ENCODE data around the gene WDR64.
"Not testable (repeated sequence)": the region's sequence is repeated elsewhere in the genome, so short reads cannot be mapped to it uniquely, and the experiment has no call there.

The WDR64 gene

DNA sequence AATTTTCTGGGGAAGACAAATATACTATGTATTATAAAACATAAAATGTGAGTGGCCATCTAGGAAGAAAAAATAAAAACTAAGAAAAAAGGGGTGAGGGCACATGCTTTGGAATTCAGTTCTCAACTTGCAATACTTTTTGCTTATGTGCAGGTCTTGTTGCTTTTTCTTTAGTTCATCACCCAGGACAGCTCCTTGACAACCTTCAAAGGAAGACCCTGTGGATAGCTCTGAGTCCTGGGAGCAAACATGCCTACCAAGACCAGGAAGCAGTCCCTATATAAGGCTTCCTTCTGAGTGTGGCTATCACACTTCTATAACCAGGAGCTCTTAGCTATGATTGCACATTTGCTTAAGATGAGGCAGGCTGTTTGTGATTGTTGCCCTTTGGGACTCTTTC is 78.0 kb downstream of the WDR64 start:
- no peak for DNase-seq (ENCODE audit: insufficient read length, low spot score)
- FAIRE-seq, result no peak

GRCh38 chr1:241733899-241734298 is 81.8 kb downstream of the WDR64 start:
- no peak for FAIRE-seq
- DNase-seq (ENCODE audit: insufficient read length, low spot score), result no peak

DNA sequence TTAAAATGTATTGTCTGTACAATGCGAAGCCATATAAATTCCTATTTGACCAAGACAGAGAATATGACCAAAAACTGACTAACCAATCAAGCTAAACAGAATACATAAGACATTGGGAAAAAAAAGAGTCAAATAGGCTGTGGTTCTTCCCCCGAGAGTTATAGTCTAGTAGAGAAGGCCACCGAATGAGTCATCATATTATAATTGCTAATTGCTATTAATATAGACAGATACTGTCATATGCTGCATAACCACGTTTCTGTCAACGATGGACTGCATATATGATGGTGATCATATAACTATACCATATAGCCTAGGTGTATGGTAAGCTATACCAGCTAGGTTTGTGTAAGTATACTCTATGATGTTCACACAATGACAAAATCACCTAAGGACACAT is 82.5 kb downstream of the WDR64 start:
- FAIRE-seq, result no peak
- DNase-seq (ENCODE audit: insufficient read length, low spot score), result no peak

- not testable (repeated sequence) for FAIRE-seq
Observed at GRCh38 chr1:241735493-241735926, 83.4 kb downstream of the WDR64 start.

DNA sequence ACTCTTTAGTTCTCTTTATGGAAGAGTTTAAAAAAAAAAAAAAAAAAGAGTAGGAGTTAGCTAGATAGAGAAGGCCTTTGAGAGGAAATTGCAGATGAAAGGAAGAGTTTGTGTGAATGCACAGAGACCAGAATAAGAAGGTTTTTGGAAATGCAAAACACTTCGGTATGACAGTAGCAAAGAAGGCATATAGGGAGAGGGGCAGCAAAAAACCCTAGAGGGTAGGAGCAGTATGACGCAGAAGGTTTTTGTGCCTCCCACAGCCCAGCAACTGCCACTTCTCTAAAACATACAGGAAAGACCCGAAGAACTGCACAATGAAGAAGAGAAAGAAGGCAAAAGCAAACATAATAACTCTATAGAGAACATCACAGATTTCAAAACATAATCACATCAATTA is 84.3 kb downstream of the WDR64 start:
- DNase-seq (ENCODE audit: insufficient read length, low spot score), result no peak

More at GRCh38 chr1:241735493-241735926, 83.4 kb downstream of the WDR64 start:
- not testable (repeated sequence) for DNase-seq (ENCODE audit: insufficient read length, low spot score)

DNA sequence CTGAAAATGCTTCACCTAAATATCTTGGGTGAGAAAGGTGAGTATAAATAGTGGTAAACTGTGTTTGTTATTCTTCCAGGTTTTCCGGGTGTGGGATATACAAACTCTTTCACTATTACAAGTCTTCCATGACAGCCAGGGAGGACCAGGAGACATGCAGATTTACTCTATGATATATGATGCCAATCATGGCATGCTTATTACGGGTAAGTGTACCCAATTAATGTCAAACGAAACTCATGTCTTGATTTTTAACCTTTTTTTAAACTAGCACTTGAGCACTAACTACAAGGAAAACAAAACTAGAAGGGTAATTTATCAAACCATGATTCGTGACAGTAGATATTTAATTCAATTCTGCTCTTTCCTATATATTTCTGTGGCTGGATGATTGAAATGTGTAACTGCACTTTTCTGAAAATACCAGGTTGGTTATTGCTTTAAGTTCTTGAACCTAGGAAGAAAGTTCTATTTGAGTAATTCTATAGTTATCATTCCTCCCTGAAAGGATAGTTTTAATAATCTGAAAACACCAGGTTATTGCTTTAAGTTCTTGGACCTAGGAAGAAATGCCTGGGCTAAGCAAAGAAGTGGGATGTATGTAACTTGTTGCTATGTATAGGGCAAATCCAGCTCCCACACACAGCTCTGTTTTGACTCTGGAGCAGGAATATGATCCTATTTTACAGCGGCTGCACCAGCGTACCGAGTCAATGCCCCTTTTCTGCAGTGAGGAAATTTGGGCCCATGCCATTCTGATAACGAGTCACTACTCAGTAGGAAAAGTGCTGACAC is 86.4 kb downstream of the WDR64 start:
- FAIRE-seq (no peak), DNase-seq (ENCODE audit: insufficient read length, low spot score) (no peak)

More for the DNA sequence above, 84.3 kb downstream of the WDR64 start:
- FAIRE-seq, result no peak

DNA sequence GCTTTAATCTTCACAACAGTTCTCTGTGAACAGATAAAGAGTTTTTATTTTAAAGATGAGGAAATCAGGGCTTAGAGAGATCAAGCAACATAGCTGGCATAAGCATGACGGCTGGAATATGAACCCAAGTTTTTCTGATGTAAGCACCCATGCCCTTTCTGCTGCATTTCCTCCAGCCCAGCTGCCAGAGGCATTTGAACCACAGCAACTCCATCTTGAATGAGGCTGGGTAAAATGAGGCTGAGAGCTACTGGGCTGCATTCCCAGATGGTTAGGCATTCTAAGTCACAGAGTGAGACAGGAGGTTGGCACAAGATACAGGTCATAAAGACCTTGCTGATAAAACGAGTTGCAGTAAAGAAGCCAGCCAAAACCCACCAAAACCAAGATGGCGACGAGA is 90.0 kb downstream of the WDR64 start:
- DNase-seq (ENCODE audit: insufficient read length, low spot score) (no peak), FAIRE-seq (no peak)

DNA sequence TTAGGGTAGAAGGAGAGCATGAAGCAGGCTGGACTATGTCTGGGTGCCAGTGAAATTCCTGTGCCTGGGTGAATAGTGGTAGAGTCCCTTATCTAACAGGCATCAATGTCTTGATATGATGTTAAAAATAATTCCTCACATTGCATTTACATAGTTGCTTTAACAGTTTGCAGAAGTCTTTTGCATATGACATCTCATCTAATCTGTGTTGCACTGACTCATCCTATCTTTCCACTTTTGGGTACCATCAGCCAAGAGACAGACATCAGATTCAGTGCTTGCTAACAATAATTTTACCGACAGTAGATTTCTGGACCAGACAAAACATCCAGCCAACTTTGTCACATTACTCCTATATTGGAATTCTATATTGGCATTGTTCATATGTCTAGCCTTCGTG is 92.5 kb downstream of the WDR64 start:
- FAIRE-seq (no peak), DNase-seq (ENCODE audit: insufficient read length, low spot score) (no peak)

GRCh38 chr1:241747992-241748391 is 95.9 kb downstream of the WDR64 start:
- DNase-seq (ENCODE audit: insufficient read length, low spot score) (no peak), FAIRE-seq (no peak)

DNA sequence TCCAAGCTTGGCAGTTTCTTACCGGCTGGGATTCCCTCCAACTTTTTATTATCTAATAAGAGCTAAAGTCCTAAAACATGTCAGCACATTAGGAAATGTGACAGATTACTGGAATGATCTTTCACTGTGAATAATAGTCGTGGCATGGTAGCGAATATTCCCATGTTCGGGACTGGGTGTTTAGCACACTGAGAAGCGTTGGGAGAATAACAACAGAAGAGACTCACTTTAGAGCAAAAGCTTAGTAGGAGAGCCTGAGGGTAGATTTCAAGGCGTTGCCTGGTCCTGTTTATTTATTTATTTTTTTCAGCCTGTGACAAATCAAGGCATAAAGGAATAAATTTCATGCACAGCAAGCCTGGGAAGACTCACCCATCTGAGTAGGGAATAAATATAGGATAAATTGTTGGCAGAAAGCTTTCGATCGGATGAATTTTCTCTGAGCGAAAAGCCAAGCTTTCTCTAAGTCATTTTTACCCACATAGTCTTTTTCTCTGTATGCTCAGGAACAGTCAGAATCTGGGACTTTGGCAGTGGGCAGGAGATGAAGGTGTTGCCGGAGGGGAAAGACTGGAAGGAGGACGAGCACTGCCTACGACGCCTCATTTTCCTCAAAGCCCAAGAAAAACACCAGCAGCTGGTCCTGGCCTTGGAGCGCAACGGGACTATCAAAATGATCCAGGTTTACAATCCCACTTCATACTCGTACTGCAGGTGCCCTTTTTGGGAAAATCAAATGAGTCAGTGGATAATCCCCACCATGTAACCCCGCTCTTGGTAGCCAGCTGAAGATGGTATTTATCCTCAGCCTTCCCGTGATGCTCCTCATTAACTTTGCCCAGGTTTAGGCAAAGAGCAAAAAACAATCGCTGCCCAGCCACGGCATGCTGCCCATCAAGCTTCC is 97.2 kb downstream of the WDR64 start:
- DNase-seq (ENCODE audit: insufficient read length, low spot score) (no peak), FAIRE-seq (no peak)

DNA sequence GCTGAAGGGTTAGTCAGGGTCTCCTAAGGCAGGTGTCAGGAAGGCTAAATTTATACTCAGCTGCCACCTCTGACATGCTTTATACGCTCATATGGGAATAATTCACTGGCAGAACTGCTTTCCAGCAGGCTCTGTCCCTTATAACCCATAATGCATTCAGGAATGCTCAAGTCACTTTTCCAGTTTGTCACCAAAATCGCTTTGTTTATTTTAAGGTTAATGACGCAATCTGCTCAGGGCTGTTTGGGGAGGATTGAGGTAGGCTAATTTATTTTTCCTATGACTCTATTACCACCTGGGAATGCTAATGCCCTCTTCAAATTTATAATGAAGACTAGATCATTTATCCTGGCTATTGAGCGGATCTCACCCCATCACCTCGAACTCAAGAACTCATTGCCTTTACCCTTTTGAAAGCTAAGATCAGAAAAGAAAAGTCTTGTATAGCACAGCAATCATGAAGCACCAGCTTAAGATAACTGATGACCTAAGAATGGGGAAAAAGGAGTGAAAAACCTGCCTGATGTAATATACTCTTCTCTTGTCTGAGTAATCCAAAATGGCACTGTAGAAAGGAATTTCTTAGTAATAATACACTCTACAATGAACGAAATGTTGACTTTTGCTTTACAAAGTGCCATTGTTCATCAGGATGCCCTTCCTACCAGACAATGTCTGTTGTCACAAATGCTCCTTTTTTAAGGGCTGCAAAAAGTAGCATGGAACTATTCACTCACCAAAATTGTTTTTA is 98.0 kb downstream of the WDR64 start:
- FAIRE-seq, result no peak
- DNase-seq (ENCODE audit: insufficient read length, low spot score), result no peak

GRCh38 chr1:241751524-241751923 is 99.4 kb downstream of the WDR64 start:
- no peak for FAIRE-seq

GRCh38 chr1:241762713-241763339 is 110.7 kb downstream of the WDR64 start:
- no peak for FAIRE-seq
- DNase-seq (ENCODE audit: insufficient read length, low spot score), result no peak

More at GRCh38 chr1:241751524-241751923, 99.4 kb downstream of the WDR64 start:
- no peak for DNase-seq (ENCODE audit: insufficient read length, low spot score)

DNA sequence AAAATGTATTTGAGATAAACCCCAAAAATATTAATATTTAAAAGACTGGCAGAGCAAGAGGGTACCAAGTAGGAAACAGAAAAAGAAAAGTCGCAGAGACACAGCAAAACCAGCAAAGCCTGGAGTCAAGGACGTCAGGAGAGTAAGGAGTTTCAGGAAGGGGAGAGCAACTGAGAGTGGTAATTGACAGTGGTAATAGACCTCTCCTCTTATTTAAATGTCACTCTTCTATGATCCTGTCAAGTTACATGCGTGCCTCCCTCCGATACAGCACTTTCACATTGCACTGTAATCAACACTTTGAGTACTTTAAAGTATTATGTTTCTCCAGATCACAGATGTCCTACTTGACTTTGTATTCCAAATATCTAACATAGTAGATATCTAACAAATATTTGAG is 113.3 kb downstream of the WDR64 start:
- DNase-seq (ENCODE audit: insufficient read length, low spot score), result no peak
- FAIRE-seq, result no peak

DNA sequence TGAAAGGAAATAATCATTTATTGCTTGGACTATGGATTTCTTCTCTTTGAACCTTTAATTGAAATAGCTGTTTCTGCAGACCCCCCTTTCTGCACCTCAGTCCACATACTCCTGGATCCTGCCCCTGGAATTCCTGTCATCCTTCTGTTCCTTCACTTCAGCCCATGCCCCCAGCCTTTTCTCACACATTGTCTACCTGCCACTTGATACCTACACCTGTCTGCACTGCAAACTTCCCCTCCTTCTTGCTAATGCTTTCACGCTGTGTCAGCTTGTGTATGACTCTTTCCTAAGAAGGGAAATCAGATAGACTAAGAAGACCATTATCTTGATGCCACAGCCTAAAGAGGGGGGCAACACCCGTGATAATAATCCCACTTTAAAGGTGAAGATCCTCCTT is 115.7 kb downstream of the WDR64 start:
- no peak for DNase-seq (ENCODE audit: insufficient read length, low spot score)
- FAIRE-seq, result no peak

DNA sequence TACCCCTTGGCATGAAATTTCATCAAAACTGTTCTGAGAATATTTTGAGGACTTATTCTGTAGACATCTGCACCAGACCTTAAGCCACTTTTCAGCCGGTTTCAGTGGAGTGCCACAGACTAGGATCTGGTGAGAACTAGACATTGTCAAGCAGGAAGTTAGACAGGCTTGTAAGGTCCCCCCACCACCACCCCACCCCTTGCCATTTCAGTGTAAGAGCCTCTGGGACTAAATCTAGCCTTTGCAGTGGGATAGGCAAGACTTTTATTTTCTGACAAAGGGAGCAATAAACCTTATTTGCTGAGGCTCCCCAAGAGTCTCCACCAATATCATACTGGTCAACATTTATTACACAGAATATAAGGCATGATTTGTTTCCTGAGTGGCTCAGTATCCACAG is 118.0 kb downstream of the WDR64 start:
- DNase-seq (ENCODE audit: insufficient read length, low spot score) (no peak), FAIRE-seq (no peak)

DNA sequence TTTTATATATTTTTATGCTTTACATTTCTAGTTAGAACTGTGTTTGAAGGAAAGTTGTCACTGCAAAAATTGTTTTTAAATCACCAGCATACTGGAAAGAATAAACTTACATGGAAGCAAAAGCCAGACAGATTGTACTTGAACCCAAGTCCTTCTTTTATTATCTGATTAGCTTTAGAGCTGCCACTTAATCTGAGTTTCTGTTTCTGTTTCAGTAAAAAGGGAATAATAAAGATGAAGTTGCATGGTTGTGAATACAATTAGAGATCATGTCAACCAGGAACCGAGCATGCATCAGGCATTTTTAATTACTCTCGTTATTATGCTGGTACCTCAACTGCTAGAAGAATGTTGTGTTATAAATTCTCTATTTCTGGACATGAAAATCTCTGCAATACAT is 119.0 kb downstream of the WDR64 start:
- DNase-seq (ENCODE audit: insufficient read length, low spot score), result no peak
- no peak for FAIRE-seq

DNA sequence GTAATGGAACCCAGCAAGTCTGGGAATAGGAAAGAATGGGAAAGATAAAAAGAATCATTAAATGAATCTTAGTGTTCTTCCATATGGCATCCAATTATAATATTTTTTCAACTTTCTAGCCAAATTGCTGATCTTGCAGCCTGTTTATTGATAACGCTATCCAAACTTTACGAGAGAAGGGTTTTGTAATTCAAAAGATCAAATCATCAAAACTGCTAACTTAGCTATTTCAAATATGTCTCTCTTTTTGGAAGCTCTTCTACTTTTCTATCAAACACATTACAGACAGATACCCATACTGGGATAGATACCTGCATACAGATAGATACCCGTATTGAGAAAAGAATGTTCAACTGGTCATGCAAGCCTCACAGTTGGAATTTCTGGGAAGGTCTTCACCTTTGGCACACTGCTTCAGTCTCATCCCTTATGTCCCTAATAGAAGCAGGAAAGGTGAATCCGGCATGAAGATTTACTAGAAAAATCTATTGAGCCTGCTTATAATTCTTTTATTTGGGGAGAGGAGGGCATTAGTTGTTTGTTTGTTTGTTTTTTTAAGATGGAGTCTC is 120.9 kb downstream of the WDR64 start:
- no peak for FAIRE-seq
- DNase-seq (ENCODE audit: insufficient read length, low spot score), result no peak

DNA sequence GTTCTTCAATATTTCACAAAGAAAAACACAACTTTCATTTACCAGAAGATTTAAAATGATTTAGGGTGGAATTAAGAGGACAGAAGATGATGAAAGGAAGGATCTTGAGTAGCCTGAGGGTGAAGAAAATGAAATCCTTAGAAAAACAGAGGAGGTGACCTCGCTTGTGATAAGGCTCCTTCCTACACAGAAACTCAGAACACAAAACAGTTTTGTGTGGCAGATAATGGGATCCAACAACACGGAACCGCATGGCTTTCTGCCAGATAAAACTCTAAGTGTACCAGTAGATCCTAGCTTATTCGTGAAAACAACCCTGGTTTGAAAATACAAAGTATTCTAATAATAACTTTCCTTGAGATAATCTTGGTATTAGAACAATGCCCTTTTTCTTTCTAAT is 121.9 kb downstream of the WDR64 start:
- DNase-seq (ENCODE audit: insufficient read length, low spot score), result no peak
- FAIRE-seq, result no peak

DNA sequence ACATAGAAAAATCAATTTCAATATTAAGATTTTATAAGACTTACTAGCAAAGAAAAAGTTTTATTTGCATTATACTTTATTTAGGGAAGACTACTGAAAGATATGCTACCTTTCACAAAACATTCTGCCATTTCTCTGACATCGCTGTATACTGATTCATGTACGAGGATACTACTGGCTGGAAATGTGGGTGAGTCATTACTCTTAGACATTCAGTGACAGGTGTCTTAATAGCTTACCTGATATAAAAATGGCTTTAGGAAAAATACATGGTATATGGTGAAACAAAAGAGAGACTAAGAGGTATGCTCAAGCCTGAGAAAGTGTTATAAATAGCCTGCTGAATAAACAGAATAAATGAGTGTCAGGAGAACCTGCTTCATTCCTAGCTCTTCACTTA is 122.9 kb downstream of the WDR64 start:
- no peak for DNase-seq (ENCODE audit: insufficient read length, low spot score)
- no peak for FAIRE-seq

Measured in GM19239 (cell line).